Activated T-cell treated with anti-CD3 and anti-CD28 coated beads for 1 hour (primary cell): ENCODE measurements around the gene NAGS.
"Not testable (repeated sequence)": the region's sequence is repeated elsewhere in the genome, so short reads cannot be mapped to it uniquely, and the experiment has no call there.

ENCODE experiments used
- DNase-seq: peaks from one replicate; pipeline ENCODE4 v3.0.0-alpha.2; 2020; ENCODE audit warnings: low read depth

NAGS gene

GRCh38 chr17:43983515-43984411, 20.7 kb upstream of the NAGS start:
- DNase-seq: no peak

DNA sequence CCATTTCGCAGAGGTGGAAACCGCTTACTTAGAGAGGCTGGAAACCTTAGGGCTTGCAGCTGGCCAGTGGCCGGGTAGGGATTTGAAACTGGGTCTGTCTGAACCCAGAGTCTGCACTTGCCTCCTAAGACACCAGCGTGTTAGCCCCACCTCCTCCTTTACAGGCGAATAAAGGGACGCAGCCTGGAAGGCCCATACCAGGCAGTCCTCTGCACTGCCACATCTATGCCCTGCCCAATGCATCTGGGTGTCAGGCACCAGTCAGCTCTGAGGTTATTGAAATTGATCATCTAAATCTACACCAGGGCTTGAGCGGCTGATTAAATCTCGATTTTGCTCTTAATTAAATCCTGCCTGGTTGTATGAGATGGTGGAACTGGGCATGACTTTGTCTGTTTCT, 19.9 kb upstream of the NAGS start:
- DNase-seq: no peak

DNA sequence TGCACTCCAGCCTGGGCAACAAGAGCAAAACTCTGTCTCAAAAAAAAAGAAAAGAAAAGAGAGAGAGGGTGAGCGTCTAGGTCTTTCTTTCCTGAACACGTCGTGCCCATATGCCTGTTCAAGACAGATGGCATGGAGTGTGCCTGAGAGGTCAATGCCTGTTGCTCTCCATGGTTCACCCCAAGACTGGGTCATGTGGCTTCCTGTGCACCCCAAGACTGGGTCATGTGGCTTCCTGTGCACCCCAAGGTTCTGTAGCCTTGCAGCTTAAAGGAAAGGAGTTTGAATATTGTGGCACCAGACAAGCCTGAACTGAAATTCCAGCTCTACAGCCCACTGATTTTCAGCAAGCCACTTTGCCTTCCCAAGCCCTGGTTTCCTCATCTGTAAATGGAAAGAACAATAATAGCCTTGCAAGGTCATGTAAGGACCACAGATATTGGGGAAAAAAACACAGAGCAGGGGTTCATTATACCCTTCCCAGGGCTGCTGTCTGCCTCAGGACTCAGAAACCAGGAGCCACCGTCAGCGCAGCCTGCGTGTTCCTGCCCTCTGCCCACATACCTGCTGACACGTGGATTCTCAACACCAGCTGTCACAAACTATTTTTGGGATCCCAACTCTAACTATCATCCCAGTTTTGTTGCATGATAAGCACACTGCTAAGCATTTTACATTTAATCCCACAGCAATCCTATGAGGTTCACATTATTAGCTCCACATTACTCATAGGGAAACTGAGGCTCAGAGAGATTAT, 18.0 kb upstream of the NAGS start:
- no peak for DNase-seq

- no peak for DNase-seq
These were observed 17.0 kb upstream of the NAGS start for GRCh38 chr17:43987131-43988021.

- DNase-seq: no peak
These were observed 16.1 kb upstream of the NAGS start for GRCh38 chr17:43988301-43988700.

DNA sequence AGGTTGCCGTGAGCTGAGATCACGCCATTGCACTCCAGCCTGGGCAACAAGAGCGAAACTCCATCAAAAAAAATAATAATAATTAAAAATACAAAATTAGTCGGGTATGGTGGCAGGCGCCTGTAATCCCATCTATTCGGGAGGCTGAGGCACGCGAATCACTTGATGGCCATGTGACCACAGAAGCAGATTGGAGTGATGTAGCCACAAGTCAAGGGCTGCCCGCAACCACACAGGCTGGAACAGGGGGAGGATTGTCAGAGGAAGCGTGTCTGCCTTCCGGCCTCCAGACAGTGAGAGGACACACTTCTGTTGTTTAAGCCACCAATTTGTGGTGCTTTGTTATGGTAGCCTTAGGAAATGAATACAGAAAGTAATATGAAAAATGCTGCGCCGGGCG, 11.8 kb upstream of the NAGS start:
- no peak for DNase-seq

- DNase-seq: peak; percentile 56
These were observed 9.9 kb upstream of the NAGS start for GRCh38 chr17:43994272-43995149.

GRCh38 chr17:43995150-43995471, 9.3 kb upstream of the NAGS start:
- DNase-seq: no peak

GRCh38 chr17:43997180-43997579, 7.2 kb upstream of the NAGS start:
- not testable (repeated sequence) for DNase-seq

- no peak for DNase-seq
These were observed 5.9 kb upstream of the NAGS start for GRCh38 chr17:43998552-43998951.

DNA sequence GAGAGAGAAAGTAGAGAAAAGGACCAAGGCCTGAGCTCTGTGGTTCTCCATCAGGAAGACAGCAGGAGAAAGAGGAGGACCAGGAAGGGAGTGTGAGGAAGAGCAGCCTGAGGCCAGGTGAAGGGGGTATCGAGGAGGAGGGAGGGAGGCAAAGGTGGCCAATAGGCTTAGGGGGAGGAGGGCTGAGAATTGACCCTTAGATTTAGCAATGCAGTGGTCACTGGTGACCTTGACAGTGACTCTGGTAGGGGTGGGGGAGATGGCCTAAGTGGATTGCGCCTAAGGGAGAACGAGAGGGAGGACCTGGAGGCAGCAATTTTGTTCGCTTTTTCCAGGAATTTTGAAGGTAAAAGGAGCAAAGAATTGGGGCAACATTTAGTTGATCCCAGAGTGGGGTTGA, 5.4 kb upstream of the NAGS start:
- no peak for DNase-seq

DNA sequence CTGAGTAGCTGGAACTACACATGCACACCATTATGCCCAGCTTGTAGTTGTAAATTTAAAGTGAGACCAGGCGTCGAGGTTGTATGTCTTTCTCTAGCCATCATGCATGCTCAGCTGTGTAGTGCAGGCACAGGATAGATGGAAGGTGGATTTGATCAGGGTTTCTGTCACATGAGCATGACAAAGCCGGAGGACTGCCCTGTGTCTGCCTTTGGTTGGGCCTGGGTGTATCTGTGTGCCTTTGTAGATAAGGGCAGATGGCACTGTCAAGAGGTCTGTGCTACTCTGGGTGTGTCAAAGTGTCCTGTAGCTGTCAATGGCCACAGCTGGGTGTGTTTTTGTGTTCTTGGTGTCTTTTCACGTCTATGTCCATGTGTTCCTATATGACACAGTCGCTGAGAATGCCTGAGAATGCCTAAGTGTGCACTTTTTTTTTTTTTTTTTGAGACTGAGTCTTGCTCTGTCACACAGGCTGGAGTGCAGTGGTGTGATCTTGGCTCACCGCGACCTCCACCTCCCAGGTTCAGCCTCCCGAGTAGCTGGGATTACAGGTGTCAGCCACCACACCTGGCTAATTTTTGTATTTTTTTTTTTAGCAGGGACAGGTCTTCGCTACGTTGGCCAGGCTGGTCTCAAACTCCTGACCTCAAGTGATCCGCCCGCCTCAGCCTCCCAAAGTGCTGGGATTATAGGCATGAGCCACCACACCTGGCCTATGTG, 4.1 kb upstream of the NAGS start:
- no peak for DNase-seq

DNA sequence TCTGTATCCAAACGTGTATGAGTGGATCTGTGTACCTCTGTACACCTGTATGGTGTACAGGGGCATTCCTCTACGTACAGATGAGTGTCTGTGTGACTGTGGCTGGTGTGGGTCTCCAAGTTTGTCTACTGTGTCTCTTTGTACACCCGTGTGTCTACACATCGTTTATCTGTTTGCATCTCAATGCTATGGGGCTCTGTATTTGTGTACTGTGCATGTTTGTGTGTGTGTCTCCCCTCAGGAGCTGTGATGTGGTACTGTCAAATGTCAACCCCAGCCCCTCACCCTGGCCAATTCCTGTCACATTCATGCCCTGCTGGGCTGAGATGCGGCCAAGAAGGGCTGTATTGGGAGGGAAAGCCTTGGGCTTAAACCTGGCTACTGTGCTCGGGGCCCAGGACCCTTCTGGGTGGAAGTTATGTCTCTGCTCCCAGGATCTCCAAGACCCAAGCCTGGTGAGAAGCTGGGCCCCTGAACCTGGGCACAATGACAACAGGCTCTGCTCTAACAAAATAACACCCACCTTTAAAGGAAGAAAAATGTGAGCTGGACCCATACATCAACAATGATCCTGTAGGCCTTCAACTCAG, 3.5 kb upstream of the NAGS start:
- DNase-seq: no peak

DNA sequence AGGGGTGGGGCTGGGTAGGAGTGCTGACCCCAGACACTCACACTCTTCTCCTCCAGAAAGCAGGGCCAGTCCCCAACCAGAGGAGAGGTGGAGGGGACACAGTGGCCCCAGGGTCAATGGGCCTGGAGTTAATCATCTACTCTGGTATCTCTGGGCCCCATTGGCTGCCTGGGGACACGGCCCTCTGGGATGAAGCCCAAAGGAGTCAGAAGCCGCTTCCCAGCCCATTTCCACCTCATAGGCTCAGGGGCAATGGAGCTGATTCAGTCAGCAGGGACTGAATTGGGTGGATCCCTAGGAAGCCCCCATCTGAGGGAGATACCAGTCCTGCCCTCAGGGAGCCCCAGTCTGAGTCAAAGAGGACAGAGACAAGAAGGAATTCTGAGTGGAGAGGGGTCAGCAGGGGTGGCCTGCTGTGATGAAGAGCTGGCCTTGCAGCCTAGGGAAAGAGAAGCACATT, 2.9 kb upstream of the NAGS start:
- DNase-seq: no peak

- DNase-seq: no peak
These were observed 2.1 kb upstream of the NAGS start for GRCh38 chr17:44002141-44002848.

DNA sequence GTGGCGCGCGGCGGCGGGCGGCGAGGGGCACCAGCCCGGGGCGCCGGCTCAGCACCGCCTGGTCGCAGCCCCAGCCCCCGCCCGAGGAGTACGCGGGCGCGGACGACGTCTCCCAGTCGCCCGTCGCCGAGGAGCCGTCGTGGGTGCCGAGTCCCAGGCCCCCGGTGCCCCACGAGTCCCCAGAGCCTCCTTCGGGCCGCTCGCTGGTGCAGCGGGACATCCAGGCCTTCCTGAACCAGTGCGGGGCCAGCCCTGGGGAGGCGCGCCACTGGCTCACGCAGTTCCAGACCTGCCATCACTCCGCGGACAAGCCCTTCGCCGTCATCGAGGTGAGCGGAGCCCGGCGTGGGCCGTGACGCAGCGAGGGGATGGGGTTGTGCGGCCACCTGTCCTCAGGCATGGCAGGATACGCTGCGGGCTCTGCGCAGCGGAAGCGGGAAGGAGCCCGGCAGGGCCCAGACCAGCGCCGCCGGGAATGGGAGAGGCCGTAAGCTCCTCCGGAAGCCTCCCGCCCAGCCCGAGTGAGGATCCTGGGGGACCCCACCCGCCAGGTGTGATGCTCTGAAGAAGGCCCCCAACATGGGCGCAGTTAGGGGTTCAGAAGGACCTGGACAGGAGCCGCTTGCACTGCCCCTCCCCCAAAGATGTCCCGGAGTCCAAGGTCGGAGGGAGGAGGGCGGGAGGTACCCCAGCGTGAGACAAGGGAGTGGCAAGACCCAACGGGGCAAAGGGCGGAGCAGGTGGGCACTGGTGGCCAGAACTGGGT, 522 bp downstream of the NAGS start:
- no peak for DNase-seq

GRCh38 chr17:44005527-44006271, 1.3 kb downstream of the NAGS start:
- DNase-seq: peak; percentile 18

GRCh38 chr17:44006272-44006597, 1.8 kb downstream of the NAGS start:
- DNase-seq: no peak
